Right kidney (tissue), 9 donors: ENCODE measurements around the gene C10orf120.

ENCODE experiments used
- DNase-seq: peaks from one replicate; pipeline ENCODE4 v3.0.0-alpha.2; 2016
- long read RNA-seq, 8 donors: transcript quantifications; one replicate each; lab custom pipeline, GENCODE V29; 2026

C10orf120 gene
- long read RNA-seq, donor 1: 0 reads
- long read RNA-seq, donor 2: 0 reads
- long read RNA-seq, donor 3: 0 reads
- long read RNA-seq, donor 4: 0 reads
- long read RNA-seq, donor 5: 0 reads
- long read RNA-seq, donor 6: 0 reads
- long read RNA-seq, donor 7: 0 reads
- long read RNA-seq, donor 8: 0 reads

DNA sequence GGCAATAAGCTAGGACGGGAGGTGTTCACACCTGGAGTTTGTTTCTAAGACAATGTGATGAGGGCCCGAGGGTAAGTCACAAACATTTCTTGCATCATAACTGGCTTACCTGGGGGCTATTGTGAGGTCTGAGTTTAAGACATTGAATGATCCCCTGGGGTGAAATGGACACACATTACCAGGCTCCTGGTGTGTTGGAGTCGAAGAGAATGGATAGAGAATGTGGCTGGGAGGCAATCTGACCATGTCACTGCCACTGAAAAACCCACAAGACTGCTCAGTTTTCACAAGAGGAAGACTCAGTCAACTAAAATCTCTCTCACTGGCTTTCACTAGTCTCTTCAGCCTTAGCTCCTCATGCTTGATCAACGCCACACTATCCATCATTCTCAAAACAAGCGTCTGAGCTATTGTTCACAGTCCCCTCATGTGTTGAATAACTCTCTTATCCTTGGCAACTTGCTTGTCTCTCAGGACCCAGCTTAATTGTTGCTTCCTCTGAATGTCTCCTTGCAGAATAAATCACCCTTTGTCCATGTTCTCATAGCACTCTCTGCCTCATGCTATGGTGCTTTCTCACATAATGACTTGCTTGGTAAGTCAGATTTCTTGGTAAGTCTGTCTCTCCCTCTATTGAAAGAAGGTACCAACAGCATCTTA lies at the start of gene C10orf120:
C10orf120 (minus strand) TSS at position 51 of the 660 bp plus-strand sequence. CDS start 56 bp downstream, outside the sequence.
- no peak for DNase-seq

- DNase-seq: no peak
These were observed 48.9 kb upstream of the C10orf120 start for GRCh38 chr10:122748496-122748895.

DNA sequence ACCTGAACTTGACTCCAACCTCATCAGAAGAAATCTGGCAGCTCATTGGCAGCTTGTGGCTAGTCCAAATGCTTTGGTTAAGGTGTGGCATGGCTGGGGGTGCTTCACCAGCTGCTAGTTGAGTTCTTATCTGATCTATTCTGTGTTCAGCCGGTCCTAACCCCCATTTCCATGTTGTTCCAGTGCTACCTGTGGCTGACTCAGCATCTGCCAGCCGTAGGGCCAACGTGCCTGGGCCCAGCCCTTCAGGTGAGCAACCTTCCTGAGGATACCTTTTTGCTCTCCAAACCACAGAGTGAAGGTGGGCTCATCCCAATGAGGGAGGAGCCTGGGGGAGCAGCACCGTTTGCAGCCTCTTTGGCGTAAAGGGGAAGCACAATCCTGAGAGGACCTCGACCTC lies 46.8 kb upstream of the C10orf120 start:
- DNase-seq: no peak

GRCh38 chr10:122744257-122744656 lies 44.6 kb upstream of the C10orf120 start:
- DNase-seq: no peak

DNA sequence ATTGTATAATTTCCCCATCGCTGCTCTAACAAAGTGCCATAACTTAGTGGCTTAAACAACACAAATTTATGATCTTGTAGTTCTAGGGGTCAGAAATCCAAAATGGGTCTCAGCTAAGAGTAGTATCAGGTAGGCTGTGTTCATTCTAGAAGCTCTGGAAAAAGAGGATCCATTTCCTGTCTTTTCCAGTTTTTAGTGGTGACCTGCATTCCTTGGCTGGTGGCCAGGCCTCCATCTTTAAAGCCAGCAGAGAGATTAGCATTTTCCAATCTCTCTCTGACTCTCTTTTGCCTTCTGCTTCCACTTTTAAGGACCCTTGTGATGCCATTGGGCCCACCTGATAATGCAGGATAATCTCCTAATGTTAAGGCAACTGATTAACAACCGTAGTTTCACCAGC lies 41.0 kb upstream of the C10orf120 start:
- no peak for DNase-seq

- DNase-seq: no peak
These were observed 38.4 kb upstream of the C10orf120 start for GRCh38 chr10:122738031-122738430.

GRCh38 chr10:122733931-122734665 lies 34.5 kb upstream of the C10orf120 start:
- no peak for DNase-seq

- no peak for DNase-seq
These were observed 33.8 kb upstream of the C10orf120 start for GRCh38 chr10:122733443-122733842.

GRCh38 chr10:122730238-122730637 lies 30.6 kb upstream of the C10orf120 start:
- DNase-seq: no peak

DNA sequence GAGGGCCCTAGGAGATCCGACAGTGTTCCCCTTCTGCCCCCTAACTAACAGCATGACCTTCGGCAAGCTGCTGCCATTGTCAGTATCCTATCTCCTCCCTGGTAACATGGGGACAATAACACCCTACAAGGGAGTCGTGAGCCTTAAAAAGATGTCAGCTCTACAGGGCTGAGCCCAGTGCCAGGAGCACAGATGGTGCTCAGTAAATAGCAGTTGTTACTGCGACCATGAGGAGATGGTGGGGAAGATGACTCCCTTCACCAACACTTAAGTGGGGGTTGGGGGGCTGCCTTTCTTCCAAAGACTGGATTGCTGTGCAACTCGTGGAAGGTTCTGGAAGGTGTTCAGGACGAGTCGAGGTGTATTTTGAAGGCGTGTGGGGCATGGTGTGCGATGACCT lies 29.5 kb upstream of the C10orf120 start:
- DNase-seq: no peak

DNA sequence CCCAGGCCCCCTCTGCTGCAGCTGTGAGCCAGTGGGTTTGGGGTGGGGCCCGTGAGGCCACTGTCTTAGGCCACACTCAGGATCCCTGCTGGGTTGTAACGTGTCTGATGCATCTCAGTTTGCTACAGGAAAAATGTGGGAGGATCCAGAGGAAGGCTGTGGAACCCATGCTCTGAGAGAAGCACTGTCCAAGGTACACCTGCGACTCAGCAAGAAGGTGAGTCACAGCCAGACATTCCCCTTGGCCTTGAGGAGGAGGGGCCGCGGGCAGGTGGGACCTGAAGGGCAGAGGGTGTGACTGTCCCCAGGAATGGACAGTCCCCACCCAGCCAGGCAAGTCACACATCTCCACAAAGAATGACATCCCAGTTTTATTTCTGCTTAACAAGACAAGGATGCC lies 27.8 kb upstream of the C10orf120 start:
- DNase-seq: no peak

DNA sequence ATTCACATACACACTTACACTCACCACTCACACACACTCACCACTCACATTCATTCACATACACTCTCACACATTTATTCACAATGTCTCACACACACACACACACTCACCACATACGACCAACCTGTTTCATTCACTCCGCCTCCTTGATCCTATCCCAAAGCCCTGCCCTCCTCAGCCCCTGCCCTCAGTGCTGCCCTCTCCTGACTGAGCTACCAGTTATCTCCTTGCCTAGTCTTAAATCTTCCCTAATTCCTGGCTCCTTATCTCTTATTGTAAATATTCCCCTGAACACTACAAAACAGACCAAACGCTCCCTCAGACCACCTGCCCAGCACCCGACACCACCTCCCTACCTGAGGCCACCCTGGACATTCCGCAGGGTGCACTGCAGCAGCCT lies 26.1 kb upstream of the C10orf120 start:
- no peak for DNase-seq

DNA sequence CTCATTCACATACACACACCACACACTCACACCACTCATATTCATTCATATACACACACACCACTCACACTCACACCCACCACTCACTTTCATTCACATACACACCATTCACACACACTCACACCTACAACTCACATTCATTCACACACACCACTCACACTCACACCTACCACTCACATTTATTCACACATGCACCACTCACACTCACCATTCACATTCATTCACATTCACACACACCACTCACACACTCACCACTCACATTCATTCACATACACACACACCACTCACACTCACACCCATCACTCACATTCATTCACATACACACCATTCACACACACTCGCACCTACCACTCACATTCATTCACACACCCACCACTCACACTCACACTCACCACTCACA lies 25.4 kb upstream of the C10orf120 start:
- no peak for DNase-seq

- DNase-seq: no peak
These were observed 21.5 kb upstream of the C10orf120 start for GRCh38 chr10:122721111-122721510.

- no peak for DNase-seq
These were observed 16.4 kb upstream of the C10orf120 start for GRCh38 chr10:122716025-122716424.

DNA sequence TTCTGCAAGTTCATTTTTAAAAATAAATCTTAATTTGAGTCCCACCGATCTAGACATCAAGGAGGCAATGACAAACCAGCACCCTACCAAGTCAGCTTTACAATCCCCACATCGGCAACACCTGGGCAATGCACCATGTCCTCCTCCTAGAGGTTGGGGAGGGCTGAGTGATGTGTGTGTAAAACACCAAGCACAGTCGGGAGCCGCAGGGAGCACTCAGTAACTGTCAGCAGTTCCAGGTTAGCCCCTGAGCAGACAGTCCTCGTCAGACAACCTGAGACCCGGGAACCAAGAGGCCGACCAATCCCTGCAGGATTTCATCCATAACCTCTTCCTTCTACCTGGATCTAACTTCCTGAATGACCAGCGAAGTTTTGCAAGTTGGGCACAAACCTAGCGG lies 15.9 kb upstream of the C10orf120 start:
- no peak for DNase-seq

DNA sequence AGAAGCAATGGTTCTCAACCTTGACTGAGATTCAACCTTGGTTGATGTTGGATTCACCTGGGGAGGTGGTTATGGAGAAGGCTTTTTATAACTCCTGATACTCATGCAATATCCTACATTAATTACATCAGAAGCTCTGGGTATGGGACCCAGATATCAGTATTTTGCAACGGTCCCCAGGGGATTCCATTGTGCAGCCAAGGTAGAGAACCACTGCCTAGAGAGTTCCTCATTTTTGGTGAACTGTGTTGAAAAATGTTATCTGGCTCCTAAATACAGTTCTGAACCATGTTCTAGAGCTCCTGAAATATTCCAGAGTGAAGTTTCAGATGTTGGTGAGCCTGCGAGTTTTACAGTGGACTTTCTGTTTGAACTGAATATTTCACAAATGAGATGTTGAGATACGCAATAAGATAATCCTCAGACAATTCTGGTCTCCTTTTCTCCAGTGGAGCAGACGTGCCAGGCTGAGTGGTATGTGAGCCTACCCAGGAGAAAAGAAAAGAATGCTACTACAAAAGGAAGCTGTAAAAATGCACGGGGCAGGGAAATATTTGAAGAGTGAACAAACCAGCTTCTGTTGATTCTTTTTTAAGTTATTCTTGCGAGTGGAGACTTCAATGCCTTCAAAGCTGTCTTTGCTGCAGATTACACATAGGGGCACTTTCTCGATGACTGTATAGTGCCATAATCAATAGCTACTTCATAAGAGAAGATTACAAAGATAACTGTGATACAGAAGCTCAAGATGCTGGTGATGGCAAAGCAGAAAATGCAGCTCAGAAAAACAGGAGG lies 13.6 kb upstream of the C10orf120 start:
- no peak for DNase-seq

DNA sequence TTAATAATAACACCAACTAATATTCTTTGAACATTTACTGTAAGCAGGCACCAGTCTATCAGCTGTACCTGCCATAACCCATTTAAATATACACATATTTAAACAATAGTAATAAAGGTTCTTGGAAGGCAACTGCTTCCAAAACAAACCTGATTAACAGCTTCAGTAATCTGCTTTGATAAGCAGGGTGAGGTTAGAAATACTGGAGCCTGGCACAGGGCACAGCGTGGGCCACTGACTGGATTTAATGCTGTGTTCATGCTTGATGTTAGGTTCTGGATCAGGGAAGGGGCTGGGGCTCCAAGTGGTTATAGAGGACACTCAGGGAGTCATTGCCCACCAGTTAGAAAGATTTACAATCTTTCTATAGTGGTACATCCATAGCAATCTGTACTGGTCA lies 10.9 kb upstream of the C10orf120 start:
- no peak for DNase-seq

- no peak for DNase-seq
These were observed 10.3 kb upstream of the C10orf120 start for GRCh38 chr10:122709971-122710370.

GRCh38 chr10:122707535-122707934 lies 7.9 kb upstream of the C10orf120 start:
- DNase-seq: no peak

GRCh38 chr10:122706947-122707346 lies 7.3 kb upstream of the C10orf120 start:
- DNase-seq: no peak

DNA sequence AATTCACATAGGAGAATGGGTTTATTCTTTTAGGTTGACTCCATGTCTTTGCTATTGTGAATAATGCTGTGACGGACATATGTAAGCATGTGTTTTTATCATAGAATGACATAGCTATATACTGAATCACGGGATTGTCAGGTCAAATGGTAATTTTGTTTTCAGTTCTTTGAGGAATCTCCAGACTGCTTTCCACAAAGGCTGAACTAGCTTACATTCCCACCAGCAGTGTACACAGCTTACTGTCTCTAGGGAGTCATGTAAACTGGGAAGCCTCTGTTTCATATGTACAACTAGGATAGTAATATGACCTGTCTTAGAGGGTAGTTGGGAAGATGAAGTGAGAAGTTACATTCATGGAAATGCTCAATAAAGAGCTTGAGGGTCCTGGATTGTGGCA lies 6.8 kb upstream of the C10orf120 start:
- no peak for DNase-seq
